HepG2 (cell line): ENCODE measurements around the gene GGA1. TPM values are rescaled to one million over a fixed set of nuclear protein-coding genes. Genes with fewer than 3 reads are reported as not detected.

Experiments
- ATAC-seq: fragments of 200-7000 bp; cut with Tn5 transposase; 3 replicates; pipeline ENCODE4 v1.9.1; 2020; ENCODE audit warnings: mild to moderate bottlenecking, moderate library complexity
- BruUV-seq: library from RNA; stranded (reverse); fragments of 400-500 nt; replicated peaks from 2 replicates; lab custom pipeline; 2021; lab: Mats Ljungman, UMichigan
- CTCF ChIA-PET: fragments of 300-600 bp; formaldehyde crosslinking; extraction: SDS; loops from one replicate; lab custom pipeline; 2021; ENCODE audit warnings: low total read pairs, inconsistent platforms, low intra/inter-chr PET ratio; lab: Yijun Ruan, JAX
- POLR2A ChIA-PET: fragments of 350-600 bp; sonication (Branson Sonifier 250); formaldehyde crosslinking; loops from one replicate; lab custom pipeline; 2020; ENCODE audit warnings: antibody characterized with exemption, inconsistent platforms; lab: Yijun Ruan, JAX
- DNase-seq: peaks from one replicate; pipeline ENCODE4 v3.0.0-alpha.2; 2015; ENCODE audit warnings: low spot score
- FAIRE-seq: peaks from 3 replicates; lab custom pipeline; 2011; peaks lifted over from hg19 to GRCh38; lab: Jason Lieb, UNC
- H2AFZ ChIP-seq: one replicate; pipeline ENCODE4 v1.6.1; 2011; ENCODE audit warnings: low read length, inconsistent platforms
- H3K27ac ChIP-seq: fragments of 300-600 bp; 3 replicates; pipeline ENCODE4 v1.8.0; 2011; ENCODE audit warnings: mixed run types, mild to moderate bottlenecking, mixed read lengths, low read length, inconsistent platforms; ENCODE audit not compliant: insufficient read depth; ENCODE audit errors: extremely low read length
- H3K27me3 ChIP-seq, 2 experiments: fragments of 200-600 bp in 1 of 2; 2 replicates in 1 of 2; 3 replicates in 1 of 2; pipeline versions ENCODE4 v1.6.0 to v1.8.0; 2011; ENCODE audit warnings: low read length in 2 of 2, mild to moderate bottlenecking in 2 of 2, moderate library complexity in 2 of 2, inconsistent platforms in 1 of 2; ENCODE audit not compliant: insufficient read depth in 2 of 2, control insufficient read depth in 1 of 2
- H3K36me3 ChIP-seq, 2 experiments: fragments of 200-600 bp in 1 of 2; replicated peaks in 1 of 2; 2 replicates in 1 of 2; 3 replicates in 1 of 2; pipeline versions ENCODE4 v1.5.1 to v1.8.0; 2011; ENCODE audit warnings: low read length in 2 of 2, inconsistent platforms in 1 of 2; ENCODE audit not compliant: insufficient read depth in 2 of 2, control insufficient read depth in 1 of 2
- H3K4me1 ChIP-seq: 2 replicates; pipeline ENCODE4 v1.5.1; 2012; ENCODE audit warnings: low read length, inconsistent platforms; ENCODE audit not compliant: insufficient read depth
- H3K4me2 ChIP-seq: 2 replicates; pipeline ENCODE4 v1.6.0; 2011; ENCODE audit warnings: low read depth, low read length, inconsistent platforms
- H3K4me3 ChIP-seq, 3 experiments: fragments of 200-600 bp in 1 of 3; sonication (generic), shearing (Covaris generic) in 1 of 3; replicated peaks in 1 of 3; 2 replicates each; pipeline ENCODE4 v1.5.1; 2011 to 2016; ENCODE audit warnings: low read length in 3 of 3, inconsistent platforms in 2 of 3, low read depth in 2 of 3, mild to moderate bottlenecking in 2 of 3, control low read depth in 1 of 3, mixed read lengths in 1 of 3; ENCODE audit not compliant: insufficient read depth in 1 of 3
- H3K79me2 ChIP-seq: one replicate; pipeline ENCODE4 v1.6.1; 2011; ENCODE audit warnings: low read length, inconsistent platforms; ENCODE audit not compliant: insufficient read depth
- H3K9ac ChIP-seq: 2 replicates; pipeline ENCODE4 v1.6.0; 2011; ENCODE audit warnings: mild to moderate bottlenecking, low read depth, low read length, inconsistent platforms; ENCODE audit not compliant: insufficient read depth
- H3K9me3 ChIP-seq: 2 replicates; pipeline ENCODE4 v1.5.1; 2012; ENCODE audit warnings: mild to moderate bottlenecking, low read length
- H4K20me1 ChIP-seq: 2 replicates; pipeline ENCODE4 v1.6.0; 2011; ENCODE audit warnings: inconsistent platforms, mild to moderate bottlenecking, low read length, moderate library complexity; ENCODE audit not compliant: insufficient read depth
- CBX5 ChIP-seq: sonication (generic); formaldehyde crosslinking; IDR thresholded peaks from 2 replicates; pipeline ENCODE4 v1.4.0; 2020; ENCODE audit warnings: missing genetic modification reagents, borderline replicate concordance
- ETV5 ChIP-seq: IDR thresholded peaks from 2 replicates; pipeline ENCODE4 v1.6.1; 2018; ENCODE audit warnings: missing biosample characterization, missing genetic modification reagents, inconsistent platforms, borderline replicate concordance
- GFI1 ChIP-seq: sonication (generic); formaldehyde crosslinking; IDR thresholded peaks from 2 replicates; pipeline ENCODE4 v1.5.0; 2020; ENCODE audit warnings: missing genetic modification reagents, mild to moderate bottlenecking, borderline replicate concordance
- NR2C2 ChIP-seq: sonication (generic); formaldehyde crosslinking; IDR thresholded peaks from 2 replicates; pipeline ENCODE4 v1.4.0; 2020; ENCODE audit warnings: missing genetic modification reagents, mild to moderate bottlenecking, moderate library complexity, borderline replicate concordance
- REPIN1 ChIP-seq: sonication (generic); formaldehyde crosslinking; IDR thresholded peaks from 2 replicates; pipeline ENCODE4 v1.8.0; 2022; ENCODE audit warnings: missing genetic modification reagents, low read depth, mild to moderate bottlenecking, borderline replicate concordance
- ZNF18 ChIP-seq: sonication (generic); formaldehyde crosslinking; IDR thresholded peaks from 2 replicates; pipeline ENCODE4 v1.8.0; 2022; ENCODE audit warnings: mild to moderate bottlenecking, missing genetic modification reagents; ENCODE audit not compliant: insufficient replicate concordance
- ZNF660 ChIP-seq: sonication (generic); formaldehyde crosslinking; IDR thresholded peaks from 2 replicates; pipeline ENCODE4 v1.5.1; 2020; ENCODE audit warnings: mild to moderate bottlenecking, low read depth, missing genetic modification reagents, borderline replicate concordance
- ZNF674 ChIP-seq: sonication (generic); formaldehyde crosslinking; IDR thresholded peaks from 2 replicates; pipeline ENCODE4 v1.5.0; 2020; ENCODE audit warnings: low read depth, mild to moderate bottlenecking, missing genetic modification reagents
- ZSCAN30 ChIP-seq: sonication (generic); formaldehyde crosslinking; IDR thresholded peaks from 2 replicates; pipeline ENCODE4 v1.5.0; 2020; ENCODE audit warnings: mild to moderate bottlenecking, missing genetic modification reagents
- WGBS: methylation state at CpG from one replicate; pipeline ENCODE4 v1.1.6; 2017; ENCODE audit warnings: low lambda C conversion rate; 5-methylcytosine and 5-hydroxymethylcytosine counted together
- in situ Hi-C: cut with HindIII; loops from 2 replicates; pipeline ENCODE4 v1.10.0; 2017; ENCODE audit warnings: low pct_unique_long_range_greater_than_20kb; ENCODE audit not compliant: extremely low pct_ligation_motif_present
- intact Hi-C: fragments of 100-400 bp; cut with micrococcal nuclease; formaldehyde crosslinking; loops from one replicate; pipeline ENCODE4 v1.10.0; 2022; ENCODE audit not compliant: unreplicated experiment
- polyA plus RNA-seq, 8 experiments: library from polyadenylated mRNA; depleted of rRNA in 3 of 8; stranded (reverse) in 7 of 8; unstranded in 1 of 8; fragments of >200 nt; fragmentation: Illumina TruSeq in 4 of 8; extraction: Trizol in 4 of 8; gene quantifications; 2 replicates each; pipeline versions ENCODE4 v1.2.1 to v1.2.3, GENCODE V29; 2011 to 2016; ENCODE audit warnings: low read depth in 4 of 8, missing spikeins in 1 of 8, mixed read lengths in 1 of 8; ENCODE audit not compliant: insufficient read depth in 1 of 8
- total RNA-seq, 5 experiments: library from RNA; depleted of rRNA; stranded (reverse); fragments of >200 nt; fragmentation: Illumina TruSeq; extraction: Trizol; gene quantifications; 2 replicates each; pipeline ENCODE4 v1.2.3, GENCODE V29; 2016; ENCODE audit warnings: low read depth in 1 of 5

The GGA1 gene
- total and polyA plus RNA-seq, 2 of the 13 experiments (the other 11 are each of a cell fraction or from before 2014, with no cell fraction given): 29.1 to 87.2 TPM

GRCh38 chr22:37565830-37566229 lies 42.8 kb upstream of the GGA1 start:
- Histone ChIP-seq H3K4me2 (no peak overlapping the region), H2AFZ (no peak overlapping the region), H3K36me3 (peaks cover 12 to 34% of the 10 kb centered on the region in 2 experiments), H3K79me2 (peaks cover 56% of the 10 kb centered on the region), H3K27me3 (no peaks in the 10 kb centered on the region; a peak in 1 of 5 replicates), H3K4me1 (peaks cover 90% of the 10 kb centered on the region), H3K4me3 (no peak overlapping the region), H3K27ac (no peak overlapping the region), H3K9ac (no peak overlapping the region), H3K9me3 (no peaks in the 10 kb centered on the region), H4K20me1 (peaks cover 42% of the 10 kb centered on the region)
- POLR2A ChIA-PET: interaction anchor here (0.6 to 17.5 kb wide), 7 partner anchors 9 to 44 kb away, joined by 3 to 976 read pairs (median 3); no protein-coding TSS in a partner anchor
- 97% methylated on average over 17 of the region's 17 CpGs for WGBS
- intact Hi-C loops (no loop called here), in situ Hi-C loops (no loop called here)
- ATAC-seq (no peak), FAIRE-seq (no peak), DNase-seq (no peak)
- no peak for TF ChIP-seq ZNF18
- TF ChIP-seq ZSCAN30 (CRISPR knock-in tag): no peak
- no peak for TF ChIP-seq ZNF674
- no peak for TF ChIP-seq GFI1
- TF ChIP-seq ETV5 (CRISPR knock-in tag): no peak
- no peak for TF ChIP-seq REPIN1 (CRISPR knock-in tag)
- no peak for TF ChIP-seq ZNF660 (CRISPR knock-in tag)
- no peak for TF ChIP-seq NR2C2 (CRISPR knock-in tag)
- no peak for TF ChIP-seq CBX5
- BruUV-seq: no TSS peak
- CTCF ChIA-PET: interaction anchor here (2.5 to 5.4 kb wide), 2 partner anchors 21 to 26 kb away, joined by 24 to 66 read pairs; no protein-coding TSS in a partner anchor
